OCI-LY3 (cell line): Measurements from ENCODE around the gene EHBP1L1.

Experiments used
- H2AFZ ChIP-seq: fragments of 200-600, 300-600 bp; shearing (Covaris generic); 2 replicates; pipeline ENCODE4 v1.6.0; 2014; ENCODE audit warnings: antibody characterized with exemption, low read depth, low read length
- H3K27ac ChIP-seq: fragments of 200-600, 300-600 bp; sonication (generic); 2 replicates; pipeline ENCODE4 v1.5.1; 2014; ENCODE audit warnings: mild to moderate bottlenecking, low read length, moderate library complexity, mixed read lengths
- H3K27me3 ChIP-seq: fragments of 200-600, 300-600 bp; sonication (generic); 2 replicates; pipeline ENCODE4 v1.6.1; 2014; ENCODE audit warnings: low read depth, low read length, mixed read lengths
- H3K36me3 ChIP-seq: fragments of 200-600, 300-600 bp; sonication (generic); replicated peaks from 2 replicates; pipeline ENCODE3; 2014; ENCODE audit warnings: low read depth, low read length, mixed read lengths
- H3K4me1 ChIP-seq: fragments of 300-600, 200-600 bp; sonication (generic); 2 replicates; pipeline ENCODE4 v1.6.1; 2014; ENCODE audit warnings: low read length, mixed read lengths
- H3K4me2 ChIP-seq: fragments of 200-600, 300-600 bp; sonication (generic); 2 replicates; pipeline ENCODE4 v1.6.1; 2014; ENCODE audit warnings: low read length, mixed read lengths
- H3K4me3 ChIP-seq: fragments of 300-600, 200-600 bp; sonication (generic); 2 replicates; pipeline ENCODE4 v1.5.1; 2014; ENCODE audit warnings: antibody characterized with exemption, mild to moderate bottlenecking, low read length, moderate library complexity
- H3K79me2 ChIP-seq: fragments of 300-600, 200-600 bp; shearing (Covaris generic); 2 replicates; pipeline ENCODE4 v1.6.1; 2014; ENCODE audit warnings: mild to moderate bottlenecking, low read length, mixed read lengths
- H3K9ac ChIP-seq: fragments of 300-600, 200-600 bp; shearing (Covaris generic); 2 replicates; pipeline ENCODE4 v1.6.0; 2014; ENCODE audit warnings: mild to moderate bottlenecking, low read length, moderate library complexity
- H3K9me3 ChIP-seq: fragments of 200-600, 300-600 bp; shearing (Covaris generic); 2 replicates; pipeline ENCODE4 v1.6.1; 2014; ENCODE audit warnings: low read length, mixed read lengths; ENCODE audit not compliant: insufficient read depth
- H4K20me1 ChIP-seq: fragments of 200-600, 300-600 bp; sonication (generic); 2 replicates; pipeline ENCODE4 v1.6.1; 2016; ENCODE audit warnings: low read length, mixed read lengths; ENCODE audit not compliant: insufficient read depth
- CTCF ChIP-seq: fragments of 200-600, 300-600 bp; sonication (generic); IDR thresholded peaks from 2 replicates; pipeline ENCODE4 v1.5.1; 2014; ENCODE audit warnings: antibody characterized with exemption, low read length, low read depth
- EZH2phosphoT487 ChIP-seq: fragments of 200-600 bp; shearing (Covaris generic); IDR thresholded peaks from 2 replicates; pipeline ENCODE4 v1.6.1; 2018; ENCODE audit warnings: antibody characterized with exemption, mixed run types, low read depth

EHBP1L1 gene

DNA sequence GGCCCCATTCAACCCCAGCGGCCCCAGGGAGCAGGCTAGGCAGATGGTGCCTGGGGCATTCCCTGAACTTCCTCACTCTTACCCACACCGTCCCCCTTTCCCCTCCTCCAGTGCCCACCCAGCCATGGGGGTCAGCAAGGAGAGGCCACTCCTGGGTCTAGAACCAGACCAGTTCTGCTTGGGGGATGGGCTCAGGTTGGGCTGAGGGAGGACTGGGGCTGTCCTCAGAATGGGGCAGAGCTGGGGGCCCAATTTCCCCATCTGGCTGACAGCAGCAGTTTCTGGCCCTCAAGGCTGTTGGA lies 38.6 kb upstream of the EHBP1L1 start:
- peaks cover 37% of the 10 kb centered on the region for H3K36me3 ChIP-seq
- H3K9ac ChIP-seq, result no peak overlapping the region
- H4K20me1 ChIP-seq, result no peaks in the 10 kb centered on the region
- no peak overlapping the region for H3K4me2 ChIP-seq
- no peaks in the 10 kb centered on the region for H3K27me3 ChIP-seq
- H2AFZ ChIP-seq, result no peak overlapping the region
- H3K4me1 ChIP-seq, result peaks cover 9% of the 10 kb centered on the region
- no peak for TF ChIP-seq EZH2phosphoT487
- TF ChIP-seq CTCF, result no peak
- H3K4me3 ChIP-seq, result no peak overlapping the region
- H3K9me3 ChIP-seq, result no peaks in the 10 kb centered on the region
- H3K27ac ChIP-seq, result no peak overlapping the region
- no peaks in the 10 kb centered on the region for H3K79me2 ChIP-seq

DNA sequence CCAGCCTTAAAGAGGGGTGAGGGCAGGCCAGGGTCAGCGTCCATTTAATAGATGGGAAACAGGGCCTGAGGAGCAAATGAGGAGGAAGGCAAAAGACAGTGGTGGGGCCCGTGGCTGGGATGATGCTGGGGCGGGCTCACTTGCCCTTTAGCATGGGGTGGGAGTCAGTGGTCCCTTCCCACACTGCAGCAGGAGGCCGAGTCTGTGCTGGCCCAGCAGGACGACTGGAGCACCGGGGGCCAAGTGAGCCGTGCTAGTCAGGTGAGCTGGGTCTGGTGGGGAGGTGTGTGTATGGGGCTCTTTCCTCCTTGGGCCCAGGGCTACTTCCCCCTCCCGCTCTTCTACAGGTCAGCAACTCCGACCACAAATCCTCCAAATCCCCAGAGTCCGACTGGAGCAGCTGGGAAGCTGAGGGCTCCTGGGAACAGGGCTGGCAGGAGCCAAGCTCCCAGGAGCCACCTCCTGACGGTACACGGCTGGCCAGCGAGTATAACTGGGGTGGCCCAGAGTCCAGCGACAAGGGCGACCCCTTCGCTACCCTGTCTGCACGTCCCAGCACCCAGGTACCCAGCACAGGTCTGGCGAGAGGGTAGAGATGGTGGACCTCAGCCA lies 38.1 kb upstream of the EHBP1L1 start:
- Histone ChIP-seq H3K27me3 (no peaks in the 10 kb centered on the region), H3K27ac (no peak overlapping the region), H3K9ac (no peak overlapping the region), H3K9me3 (no peaks in the 10 kb centered on the region), H4K20me1 (no peaks in the 10 kb centered on the region), H2AFZ (no peak overlapping the region), H3K4me3 (no peak overlapping the region), H3K36me3 (peaks cover 33% of the 10 kb centered on the region), H3K79me2 (no peaks in the 10 kb centered on the region), H3K4me1 (peaks cover 9% of the 10 kb centered on the region), H3K4me2 (no peak overlapping the region)
- TF ChIP-seq EZH2phosphoT487 (no peak), CTCF (no peak)

DNA sequence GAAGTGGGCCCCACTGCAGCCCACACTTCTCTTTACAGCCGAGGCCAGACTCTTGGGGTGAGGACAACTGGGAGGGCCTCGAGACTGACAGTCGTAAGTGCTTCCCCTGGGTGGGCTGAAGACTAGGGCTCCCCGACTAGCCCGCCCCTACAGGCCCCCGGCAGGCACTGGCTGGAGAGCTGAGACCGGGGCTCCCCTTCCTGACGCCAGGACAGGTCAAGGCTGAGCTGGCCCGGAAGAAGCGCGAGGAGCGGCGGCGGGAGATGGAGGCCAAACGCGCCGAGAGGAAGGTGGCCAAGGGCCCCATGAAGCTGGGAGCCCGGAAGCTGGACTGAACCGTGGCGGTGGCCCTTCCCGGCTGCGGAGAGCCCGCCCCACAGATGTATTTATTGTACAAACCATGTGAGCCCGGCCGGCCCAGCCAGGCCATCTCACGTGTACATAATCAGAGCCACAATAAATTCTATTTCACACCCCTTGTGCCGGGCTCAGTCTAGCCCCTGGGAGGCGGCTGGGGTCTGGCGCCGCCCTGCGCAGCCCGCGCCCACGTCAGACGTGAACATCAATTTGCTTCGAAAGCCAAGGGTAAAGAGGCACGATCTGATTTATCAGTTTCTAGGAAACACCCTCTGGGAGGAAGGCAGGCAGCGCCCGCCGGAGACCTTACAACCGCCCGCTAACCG lies 37.5 kb upstream of the EHBP1L1 start:
- Histone ChIP-seq H2AFZ (no peak overlapping the region), H3K79me2 (no peaks in the 10 kb centered on the region), H3K27me3 (no peaks in the 10 kb centered on the region), H4K20me1 (no peaks in the 10 kb centered on the region), H3K9ac (no peak overlapping the region), H3K4me2 (no peak overlapping the region), H3K27ac (no peak overlapping the region), H3K4me1 (peaks cover 9% of the 10 kb centered on the region), H3K9me3 (no peaks in the 10 kb centered on the region), H3K36me3 (peaks cover 30% of the 10 kb centered on the region), H3K4me3 (no peak overlapping the region)
- no peak for TF ChIP-seq CTCF

GRCh38 chr11:65538915-65539743 lies 36.7 kb upstream of the EHBP1L1 start:
- peaks cover 9% of the 10 kb centered on the region for H3K4me1 ChIP-seq
- no peaks in the 10 kb centered on the region for H4K20me1 ChIP-seq
- H3K9ac ChIP-seq, result no peak overlapping the region
- peaks cover 30% of the 10 kb centered on the region for H3K36me3 ChIP-seq
- no peaks in the 10 kb centered on the region for H3K9me3 ChIP-seq
- H3K4me2 ChIP-seq, result no peak overlapping the region
- no peak overlapping the region for H3K4me3 ChIP-seq
- no peak for TF ChIP-seq CTCF
- TF ChIP-seq EZH2phosphoT487, result no peak
- H3K27me3 ChIP-seq, result no peaks in the 10 kb centered on the region
- no peaks in the 10 kb centered on the region for H3K79me2 ChIP-seq
- H3K27ac ChIP-seq, result no peak overlapping the region
- H2AFZ ChIP-seq, result no peak overlapping the region
